GM23338 (cell line): ENCODE measurements around the gene CCDC92. TPM values are rescaled to one million over a fixed set of nuclear protein-coding genes. Genes with fewer than 3 reads are reported as not detected.

ENCODE experiments used
- ATAC-seq: fragments of 200-7000 bp; cut with Tn5 transposase; 3 replicates; pipeline ENCODE4 v1.9.1; 2020
- DNase-seq: peaks from one replicate; pipeline ENCODE4 v3.0.0-alpha.2; 2015; ENCODE audit warnings: low spot score
- H2AFZ ChIP-seq: fragments of 200-600 bp; sonication (generic); 2 replicates; pipeline ENCODE4 v1.8.0; 2016; ENCODE audit warnings: antibody characterized with exemption, mild to moderate bottlenecking, moderate library complexity
- H3F3A ChIP-seq: fragments of 200-600 bp; sonication (generic); replicated peaks from 2 replicates; pipeline ENCODE4 v1.8.0; 2017; ENCODE audit warnings: antibody characterized with exemption, mixed run types, low read depth
- H3K27ac ChIP-seq: fragments of 200-600 bp; sonication (generic); 2 replicates; pipeline ENCODE4 v1.6.1; 2016; ENCODE audit warnings: low read depth
- H3K27me3 ChIP-seq: fragments of 200-600 bp; sonication (generic); 2 replicates; pipeline ENCODE4 v1.8.0; 2016; ENCODE audit warnings: mild to moderate bottlenecking, mixed run types, moderate library complexity; ENCODE audit not compliant: insufficient read depth
- H3K36me3 ChIP-seq: fragments of 200-600 bp; sonication (generic); 2 replicates; pipeline ENCODE4 v1.8.0; 2016; ENCODE audit warnings: mild to moderate bottlenecking; ENCODE audit not compliant: insufficient read depth
- H3K4me1 ChIP-seq: fragments of 200-600 bp; sonication (generic); 2 replicates; pipeline ENCODE4 v1.8.0; 2016; ENCODE audit warnings: mild to moderate bottlenecking, moderate library complexity; ENCODE audit not compliant: insufficient read depth
- H3K4me2 ChIP-seq: fragments of 200-600 bp; sonication (generic); 2 replicates; pipeline ENCODE4 v1.7.1; 2017; ENCODE audit warnings: mixed run types
- H3K4me3 ChIP-seq: fragments of 200-600 bp; sonication (generic); 2 replicates; pipeline ENCODE4 v1.6.1; 2016; ENCODE audit warnings: mixed run types
- H3K79me2 ChIP-seq: fragments of 200-600 bp; sonication (generic); replicated peaks from 2 replicates; pipeline ENCODE4 v1.8.0; 2017; ENCODE audit warnings: mild to moderate bottlenecking; ENCODE audit not compliant: insufficient read depth
- H3K9me2 ChIP-seq: fragments of 200-600 bp; sonication (generic); 2 replicates; pipeline ENCODE4 v1.8.0; 2017; ENCODE audit not compliant: insufficient read depth
- H4K20me1 ChIP-seq: fragments of 200-600 bp; sonication (generic); replicated peaks from 2 replicates; pipeline ENCODE4 v1.8.0; 2017; ENCODE audit warnings: mild to moderate bottlenecking; ENCODE audit not compliant: insufficient read depth
- H3K27ac Mint-ChIP-seq: 2 replicates; pipeline ENCODE4 v1.8.0; 2020; ENCODE audit warnings: inconsistent platforms, mild to moderate bottlenecking, moderate library complexity, mixed read lengths
- H3K27me3 Mint-ChIP-seq: 3 replicates; pipeline ENCODE4 v1.8.0; 2022; ENCODE audit warnings: low read depth, mild to moderate bottlenecking, moderate library complexity, mixed read lengths, inconsistent platforms; ENCODE audit not compliant: insufficient read depth, poor library complexity
- H3K36me3 Mint-ChIP-seq: 3 replicates; pipeline ENCODE4 v1.8.0; 2021; ENCODE audit warnings: low read depth, mild to moderate bottlenecking, inconsistent platforms, moderate library complexity, mixed read lengths
- H3K4me1 Mint-ChIP-seq: 3 replicates; pipeline ENCODE4 v1.8.0; 2020; ENCODE audit warnings: mild to moderate bottlenecking, inconsistent platforms, mixed read lengths
- H3K4me3 Mint-ChIP-seq: 3 replicates; pipeline ENCODE4 v1.8.0; 2021; ENCODE audit warnings: moderate library complexity, mild to moderate bottlenecking, inconsistent platforms, mixed read lengths
- H3K9me3 Mint-ChIP-seq: 3 replicates; pipeline ENCODE4 v1.8.0; 2020; ENCODE audit warnings: moderate library complexity, mild to moderate bottlenecking, inconsistent platforms, mixed read lengths
- CREB1 ChIP-seq: fragments of 250-450 bp; sonication (Bioruptor Pico); IDR thresholded peaks from 2 replicates; pipeline ENCODE4 v1.5.0; 2020; ENCODE audit warnings: low read depth, mild to moderate bottlenecking, moderate library complexity
- CTCF ChIP-seq, 2 experiments: fragments of 200-600 bp in 1 of 2; sonication (generic) in 1 of 2; conservative IDR thresholded peaks; 2 replicates each; pipeline versions ENCODE4 v1.5.1 to v1.6.1; 2016 to 2017; ENCODE audit warnings: antibody characterized with exemption in 2 of 2, low read depth in 2 of 2, mild to moderate bottlenecking in 2 of 2, moderate library complexity in 1 of 2
- ETS1 ChIP-seq: IDR thresholded peaks from 2 replicates; pipeline ENCODE4 v1.6.1; 2016; ENCODE audit warnings: antibody characterized with exemption
- EZH2 ChIP-seq: fragments of 200-600 bp; sonication (generic); IDR thresholded peaks from one replicate; pipeline ENCODE4 v1.8.0; 2017; ENCODE audit warnings: antibody characterized with exemption, mild to moderate bottlenecking, low read depth; ENCODE audit not compliant: unreplicated experiment
- EZH2phosphoT487 ChIP-seq: fragments of 200-600 bp; sonication (generic); IDR thresholded peaks from one replicate; pipeline ENCODE4 v1.8.1; 2018; ENCODE audit warnings: antibody characterized with exemption; ENCODE audit not compliant: unreplicated experiment
- JUNB ChIP-seq: IDR thresholded peaks from one replicate; pipeline ENCODE4 v1.6.1; 2016; ENCODE audit warnings: antibody characterized with exemption; ENCODE audit not compliant: unreplicated experiment
- NANOG ChIP-seq: IDR thresholded peaks from 2 replicates; pipeline ENCODE4 v1.6.1; 2016; ENCODE audit warnings: antibody characterized with exemption, borderline replicate concordance
- POLR2AphosphoS5 ChIP-seq: IDR thresholded peaks from 2 replicates; pipeline ENCODE4 v1.6.1; 2016; ENCODE audit warnings: antibody characterized with exemption, low read depth
- STAT1 ChIP-seq: IDR thresholded peaks from one replicate; pipeline ENCODE4 v1.6.1; 2016; ENCODE audit warnings: antibody characterized with exemption; ENCODE audit not compliant: unreplicated experiment
- ZNF114 ChIP-seq: fragments of 250-450 bp; sonication (Bioruptor Pico); IDR thresholded peaks from 2 replicates; pipeline ENCODE4 v1.5.0; 2020; ENCODE audit warnings: mild to moderate bottlenecking, moderate library complexity
- ZNF331 ChIP-seq: fragments of 250-450 bp; sonication (Bioruptor Pico); IDR thresholded peaks from 2 replicates; pipeline ENCODE4 v1.5.0; 2020; ENCODE audit warnings: low read depth, mild to moderate bottlenecking, moderate library complexity
- polyA plus RNA-seq: library from polyadenylated mRNA; unstranded; fragments of >200 nt; fragmentation: Nextera tagmentation; extraction: Ambion mirVana; gene quantifications from 2 replicates; pipeline ENCODE4 v1.2.1, GENCODE V29; 2016
- total RNA-seq: library from RNA; depleted of rRNA; stranded (reverse); fragments of >200 nt; shearing (Covaris generic); gene quantifications from 2 replicates; pipeline ENCODE4 v1.2.3, GENCODE V29; 2014
- TF ChIP-seq, protein P1 (sequence below): fragments of 250-450 bp; sonication (Bioruptor Pico); IDR thresholded peaks from 2 replicates; pipeline ENCODE4 v1.5.0; 2020; ENCODE audit warnings: mild to moderate bottlenecking, moderate library complexity
- TF ChIP-seq, protein P2 (sequence below): IDR thresholded peaks from one replicate; pipeline ENCODE4 v1.6.1; 2018; ENCODE audit warnings: antibody characterized with exemption; ENCODE audit not compliant: unreplicated experiment

CCDC92 gene
- total and polyA plus RNA-seq, 2 experiments from 2014 or later, result 0.08 to 0.31 TPM

GRCh38 chr12:123962513-123962912 lies 10.1 kb downstream of the CCDC92 start:
- H3K4me1 ChIP-seq, result no peaks in the 10 kb centered on the region
- H3K9me3 Mint-ChIP-seq, result no peaks in the 10 kb centered on the region
- H4K20me1 ChIP-seq, result peaks cover 24% of the 10 kb centered on the region
- no peaks in the 10 kb centered on the region for H3K9me2 ChIP-seq
- H3K27ac Mint-ChIP-seq, result no peak overlapping the region
- no peak overlapping the region for H3K4me3 ChIP-seq
- DNase-seq (no peak), ATAC-seq (no peak)
- H3K4me2 ChIP-seq, result no peak overlapping the region
- no peaks in the 10 kb centered on the region for H3K36me3 Mint-ChIP-seq
- no peaks in the 10 kb centered on the region for H3F3A ChIP-seq
- TF ChIP-seq STAT1 (no peak), CTCF (conservative IDR thresholded peaks at IDR 0.05; ENCODE audit: low read depth in 2 of 2) (no peak), JUNB (no peak), POLR2AphosphoS5 (no peak), CREB1 (CRISPR knock-in tag) (no peak), EZH2phosphoT487 (no peak), ZNF114 (CRISPR knock-in tag) (no peak), ZNF331 (CRISPR knock-in tag) (no peak), EZH2 (no peak), ETS1 (no peak), NANOG (no peak)
- TF ChIP-seq, protein P1, sequence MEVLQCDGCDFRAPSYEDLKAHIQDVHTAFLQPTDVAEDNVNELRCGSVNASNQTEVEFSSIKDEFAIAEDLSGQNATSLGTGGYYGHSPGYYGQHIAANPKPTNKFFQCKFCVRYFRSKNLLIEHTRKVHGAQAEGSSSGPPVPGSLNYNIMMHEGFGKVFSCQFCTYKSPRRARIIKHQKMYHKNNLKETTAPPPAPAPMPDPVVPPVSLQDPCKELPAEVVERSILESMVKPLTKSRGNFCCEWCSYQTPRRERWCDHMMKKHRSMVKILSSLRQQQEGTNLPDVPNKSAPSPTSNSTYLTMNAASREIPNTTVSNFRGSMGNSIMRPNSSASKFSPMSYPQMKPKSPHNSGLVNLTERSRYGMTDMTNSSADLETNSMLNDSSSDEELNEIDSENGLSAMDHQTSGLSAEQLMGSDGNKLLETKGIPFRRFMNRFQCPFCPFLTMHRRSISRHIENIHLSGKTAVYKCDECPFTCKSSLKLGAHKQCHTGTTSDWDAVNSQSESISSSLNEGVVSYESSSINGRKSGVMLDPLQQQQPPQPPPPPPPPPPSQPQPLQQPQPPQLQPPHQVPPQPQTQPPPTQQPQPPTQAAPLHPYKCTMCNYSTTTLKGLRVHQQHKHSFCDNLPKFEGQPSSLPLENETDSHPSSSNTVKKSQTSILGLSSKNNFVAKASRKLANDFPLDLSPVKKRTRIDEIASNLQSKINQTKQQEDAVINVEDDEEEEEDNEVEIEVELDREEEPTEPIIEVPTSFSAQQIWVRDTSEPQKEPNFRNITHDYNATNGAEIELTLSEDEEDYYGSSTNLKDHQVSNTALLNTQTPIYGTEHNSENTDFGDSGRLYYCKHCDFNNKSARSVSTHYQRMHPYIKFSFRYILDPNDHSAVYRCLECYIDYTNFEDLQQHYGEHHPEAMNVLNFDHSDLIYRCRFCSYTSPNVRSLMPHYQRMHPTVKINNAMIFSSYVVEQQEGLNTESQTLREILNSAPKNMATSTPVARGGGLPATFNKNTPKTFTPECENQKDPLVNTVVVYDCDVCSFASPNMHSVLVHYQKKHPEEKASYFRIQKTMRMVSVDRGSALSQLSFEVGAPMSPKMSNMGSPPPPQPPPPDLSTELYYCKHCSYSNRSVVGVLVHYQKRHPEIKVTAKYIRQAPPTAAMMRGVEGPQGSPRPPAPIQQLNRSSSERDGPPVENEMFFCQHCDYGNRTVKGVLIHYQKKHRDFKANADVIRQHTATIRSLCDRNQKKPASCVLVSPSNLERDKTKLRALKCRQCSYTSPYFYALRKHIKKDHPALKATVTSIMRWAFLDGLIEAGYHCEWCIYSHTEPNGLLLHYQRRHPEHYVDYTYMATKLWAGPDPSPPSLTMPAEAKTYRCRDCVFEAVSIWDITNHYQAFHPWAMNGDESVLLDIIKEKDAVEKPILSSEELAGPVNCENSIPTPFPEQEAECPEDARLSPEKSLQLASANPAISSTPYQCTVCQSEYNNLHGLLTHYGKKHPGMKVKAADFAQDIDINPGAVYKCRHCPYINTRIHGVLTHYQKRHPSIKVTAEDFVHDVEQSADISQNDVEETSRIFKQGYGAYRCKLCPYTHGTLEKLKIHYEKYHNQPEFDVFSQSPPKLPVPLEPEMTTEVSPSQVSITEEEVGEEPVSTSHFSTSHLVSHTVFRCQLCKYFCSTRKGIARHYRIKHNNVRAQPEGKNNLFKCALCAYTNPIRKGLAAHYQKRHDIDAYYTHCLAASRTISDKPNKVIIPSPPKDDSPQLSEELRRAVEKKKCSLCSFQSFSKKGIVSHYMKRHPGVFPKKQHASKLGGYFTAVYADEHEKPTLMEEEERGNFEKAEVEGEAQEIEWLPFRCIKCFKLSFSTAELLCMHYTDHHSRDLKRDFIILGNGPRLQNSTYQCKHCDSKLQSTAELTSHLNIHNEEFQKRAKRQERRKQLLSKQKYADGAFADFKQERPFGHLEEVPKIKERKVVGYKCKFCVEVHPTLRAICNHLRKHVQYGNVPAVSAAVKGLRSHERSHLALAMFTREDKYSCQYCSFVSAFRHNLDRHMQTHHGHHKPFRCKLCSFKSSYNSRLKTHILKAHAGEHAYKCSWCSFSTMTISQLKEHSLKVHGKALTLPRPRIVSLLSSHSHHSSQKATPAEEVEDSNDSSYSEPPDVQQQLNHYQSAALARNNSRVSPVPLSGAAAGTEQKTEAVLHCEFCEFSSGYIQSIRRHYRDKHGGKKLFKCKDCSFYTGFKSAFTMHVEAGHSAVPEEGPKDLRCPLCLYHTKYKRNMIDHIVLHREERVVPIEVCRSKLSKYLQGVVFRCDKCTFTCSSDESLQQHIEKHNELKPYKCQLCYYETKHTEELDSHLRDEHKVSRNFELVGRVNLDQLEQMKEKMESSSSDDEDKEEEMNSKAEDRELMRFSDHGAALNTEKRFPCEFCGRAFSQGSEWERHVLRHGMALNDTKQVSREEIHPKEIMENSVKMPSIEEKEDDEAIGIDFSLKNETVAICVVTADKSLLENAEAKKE (CRISPR knock-in tag), result no peak
- TF ChIP-seq, protein P2, sequence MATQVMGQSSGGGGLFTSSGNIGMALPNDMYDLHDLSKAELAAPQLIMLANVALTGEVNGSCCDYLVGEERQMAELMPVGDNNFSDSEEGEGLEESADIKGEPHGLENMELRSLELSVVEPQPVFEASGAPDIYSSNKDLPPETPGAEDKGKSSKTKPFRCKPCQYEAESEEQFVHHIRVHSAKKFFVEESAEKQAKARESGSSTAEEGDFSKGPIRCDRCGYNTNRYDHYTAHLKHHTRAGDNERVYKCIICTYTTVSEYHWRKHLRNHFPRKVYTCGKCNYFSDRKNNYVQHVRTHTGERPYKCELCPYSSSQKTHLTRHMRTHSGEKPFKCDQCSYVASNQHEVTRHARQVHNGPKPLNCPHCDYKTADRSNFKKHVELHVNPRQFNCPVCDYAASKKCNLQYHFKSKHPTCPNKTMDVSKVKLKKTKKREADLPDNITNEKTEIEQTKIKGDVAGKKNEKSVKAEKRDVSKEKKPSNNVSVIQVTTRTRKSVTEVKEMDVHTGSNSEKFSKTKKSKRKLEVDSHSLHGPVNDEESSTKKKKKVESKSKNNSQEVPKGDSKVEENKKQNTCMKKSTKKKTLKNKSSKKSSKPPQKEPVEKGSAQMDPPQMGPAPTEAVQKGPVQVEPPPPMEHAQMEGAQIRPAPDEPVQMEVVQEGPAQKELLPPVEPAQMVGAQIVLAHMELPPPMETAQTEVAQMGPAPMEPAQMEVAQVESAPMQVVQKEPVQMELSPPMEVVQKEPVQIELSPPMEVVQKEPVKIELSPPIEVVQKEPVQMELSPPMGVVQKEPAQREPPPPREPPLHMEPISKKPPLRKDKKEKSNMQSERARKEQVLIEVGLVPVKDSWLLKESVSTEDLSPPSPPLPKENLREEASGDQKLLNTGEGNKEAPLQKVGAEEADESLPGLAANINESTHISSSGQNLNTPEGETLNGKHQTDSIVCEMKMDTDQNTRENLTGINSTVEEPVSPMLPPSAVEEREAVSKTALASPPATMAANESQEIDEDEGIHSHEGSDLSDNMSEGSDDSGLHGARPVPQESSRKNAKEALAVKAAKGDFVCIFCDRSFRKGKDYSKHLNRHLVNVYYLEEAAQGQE, result no peak
- no peaks in the 10 kb centered on the region for H3K36me3 ChIP-seq
- no peaks in the 10 kb centered on the region for H3K79me2 ChIP-seq
- peaks cover 81% of the 10 kb centered on the region for H3K27me3 Mint-ChIP-seq
- H3K4me1 Mint-ChIP-seq, result no peaks in the 10 kb centered on the region; the same call in 2 of the 3 replicates
- H3K27ac ChIP-seq, result no peak overlapping the region
- no peak overlapping the region for H2AFZ ChIP-seq
- peaks cover 100% of the 10 kb centered on the region for H3K27me3 ChIP-seq
- H3K4me3 Mint-ChIP-seq, result no peak overlapping the region
